GM19193 (cell line): ENCODE measurements around the gene AP2A2.

Source experiments
- POLR2A ChIP-seq: IDR thresholded peaks from 4 replicates; pipeline ENCODE4 v1.6.1; 2011; ENCODE audit not compliant: insufficient read depth, insufficient read length; ENCODE audit errors: extremely low read depth

Gene AP2A2

GRCh38 chr11:954392-955153 is 28.9 kb downstream of the AP2A2 start:
- no peak for TF ChIP-seq POLR2A

- TF ChIP-seq POLR2A: no peak
Observed at GRCh38 chr11:955154-956063, 29.7 kb downstream of the AP2A2 start.

DNA sequence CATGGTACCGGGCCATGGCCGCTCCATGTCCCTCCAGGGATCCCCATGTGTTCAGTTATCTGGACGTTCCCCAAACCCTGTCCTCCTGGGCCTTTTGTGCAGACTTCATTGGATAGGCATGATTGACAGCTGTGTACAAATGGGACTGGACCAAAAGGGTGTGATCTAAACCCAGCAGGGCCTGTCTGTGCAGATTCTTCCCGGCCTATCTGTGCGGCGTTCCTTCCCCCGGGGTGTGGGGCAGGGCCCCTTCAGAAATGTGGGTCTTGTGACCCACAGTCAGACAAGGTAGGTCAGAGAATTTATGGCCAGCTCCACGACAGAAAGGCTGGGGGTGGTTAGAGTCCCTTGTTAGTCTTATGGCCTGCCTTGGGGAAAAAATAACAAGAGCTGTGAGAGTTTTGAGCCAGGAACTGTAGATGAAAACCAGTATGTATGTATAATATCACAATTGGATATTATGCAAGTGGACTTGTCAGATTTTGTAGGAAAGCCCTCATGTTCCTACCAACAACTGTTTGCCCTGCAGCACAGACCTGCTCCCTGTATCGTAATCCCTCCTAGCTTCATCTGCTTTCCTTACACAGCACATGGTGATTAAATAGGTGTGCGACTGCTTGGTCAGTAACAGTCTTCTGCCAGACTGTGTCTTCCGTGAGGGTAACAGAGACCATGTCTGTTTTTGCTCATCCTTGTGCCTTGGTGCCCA is 31.7 kb downstream of the AP2A2 start:
- TF ChIP-seq POLR2A: no peak

- no peak for TF ChIP-seq POLR2A
Observed at GRCh38 chr11:958101-958500, 32.4 kb downstream of the AP2A2 start.

DNA sequence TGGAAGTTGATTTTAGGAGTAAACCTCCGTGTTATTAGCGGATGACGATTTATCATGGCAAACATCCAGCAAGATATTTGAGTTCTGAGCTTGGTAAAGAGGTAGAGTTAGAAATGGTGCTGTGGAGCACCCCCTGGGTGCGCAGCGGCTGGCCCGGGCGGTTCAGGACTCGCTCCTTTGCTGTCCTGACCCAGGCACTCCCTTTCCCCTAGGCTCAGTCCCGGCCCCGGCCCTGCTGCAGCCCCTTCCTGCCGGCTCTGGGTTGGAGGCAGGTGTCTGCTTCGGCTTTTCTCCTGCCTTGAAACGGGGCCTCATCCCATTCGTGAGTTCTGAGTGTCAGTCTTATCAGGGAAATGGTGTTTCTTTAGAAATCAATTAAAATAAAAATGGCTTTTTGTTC is 33.4 kb downstream of the AP2A2 start:
- TF ChIP-seq POLR2A: no peak

- no peak for TF ChIP-seq POLR2A
Observed at GRCh38 chr11:959608-960007, 33.9 kb downstream of the AP2A2 start.

DNA sequence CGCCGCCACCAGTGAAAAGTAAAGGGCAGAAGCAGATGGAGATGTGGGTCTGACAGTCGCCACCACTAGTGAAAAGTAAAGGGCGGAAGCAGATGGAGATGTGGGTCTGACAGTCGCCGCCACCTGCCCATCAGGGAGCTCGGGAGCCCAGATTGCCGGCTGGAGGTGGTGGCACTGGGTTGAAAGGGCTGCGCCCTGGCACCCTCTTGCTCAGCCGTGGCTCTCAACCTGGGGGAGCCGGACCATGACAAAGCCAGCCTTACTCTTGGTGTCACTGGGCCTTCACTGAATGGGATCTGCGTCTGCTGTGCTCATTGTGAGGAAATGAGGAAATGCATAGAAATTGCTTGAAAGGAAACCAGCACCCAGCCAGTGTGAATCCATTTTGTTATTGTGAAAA is 36.3 kb downstream of the AP2A2 start:
- no peak for TF ChIP-seq POLR2A

DNA sequence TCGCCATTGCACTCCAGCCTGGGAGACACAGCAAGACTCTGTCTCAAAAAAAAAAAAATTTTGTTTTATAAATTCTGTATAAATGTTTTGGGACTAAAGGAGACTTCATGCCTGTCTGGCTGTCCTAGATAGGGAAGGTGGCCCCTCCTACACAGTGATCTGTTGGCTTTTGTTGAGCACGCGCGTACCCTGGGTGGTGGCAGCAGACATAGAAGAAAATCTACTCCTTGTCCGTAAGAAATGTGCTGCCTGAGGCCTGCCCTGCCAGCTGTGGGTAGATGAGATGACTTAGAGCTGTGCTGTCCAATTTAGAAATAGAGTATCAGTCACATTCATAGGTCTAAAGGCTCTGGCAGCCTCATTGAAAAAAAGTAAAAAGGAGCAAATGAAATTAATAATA is 37.0 kb downstream of the AP2A2 start:
- no peak for TF ChIP-seq POLR2A

DNA sequence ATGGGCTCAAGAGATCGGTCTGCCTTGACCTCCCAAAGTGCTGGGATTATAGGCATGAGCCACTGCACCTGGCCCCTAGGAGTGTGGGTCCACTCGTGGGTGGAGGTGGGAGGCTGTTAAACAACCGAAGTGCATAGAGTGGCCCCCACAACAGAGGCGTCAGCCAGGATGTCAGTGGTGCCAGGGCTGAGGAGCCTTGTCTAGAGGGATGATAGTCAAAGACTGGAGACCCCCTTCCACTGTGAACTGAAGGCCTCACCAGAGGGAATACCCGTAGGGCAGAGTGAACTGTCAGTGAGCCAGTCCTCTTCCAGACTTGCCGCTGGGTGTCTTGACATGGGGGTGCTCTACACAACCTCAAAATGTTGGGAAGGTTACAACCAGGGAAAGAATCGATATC is 38.2 kb downstream of the AP2A2 start:
- TF ChIP-seq POLR2A: no peak

GRCh38 chr11:965206-965775 is 39.6 kb downstream of the AP2A2 start:
- TF ChIP-seq POLR2A: no peak

GRCh38 chr11:967995-968751 is 42.5 kb downstream of the AP2A2 start:
- no peak for TF ChIP-seq POLR2A

DNA sequence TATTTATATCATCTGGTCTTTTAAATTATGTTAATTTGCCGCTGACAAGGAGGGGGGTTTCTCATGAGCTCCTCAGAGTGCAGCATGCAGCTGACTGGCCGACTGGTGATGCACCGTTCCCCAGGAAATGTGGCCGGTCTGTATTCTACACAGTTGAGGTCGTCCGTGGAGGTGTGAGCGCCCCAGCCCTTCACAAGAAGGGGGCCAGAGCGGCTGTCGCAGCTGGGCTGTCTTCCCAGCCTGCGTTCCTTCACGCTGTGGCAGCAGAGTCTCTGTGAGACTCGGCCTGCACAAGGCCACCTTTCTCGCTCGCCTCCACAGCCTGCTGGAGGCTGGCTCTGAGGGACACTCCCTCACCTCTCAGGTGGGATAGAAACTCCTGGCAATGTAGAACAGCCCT is 43.2 kb downstream of the AP2A2 start:
- no peak for TF ChIP-seq POLR2A

GRCh38 chr11:969651-970205 is 44.1 kb downstream of the AP2A2 start:
- TF ChIP-seq POLR2A: no peak

- TF ChIP-seq POLR2A: no peak
Observed at GRCh38 chr11:970319-970871, 44.7 kb downstream of the AP2A2 start.
